Gastrocnemius medialis (tissue), 4 donors: ENCODE data around the gene KLHL13.

ENCODE experiments used
- POLR2A ChIP-seq, 2 donors: fragments of 450-650 bp; IDR thresholded peaks; one replicate each; pipeline ENCODE4 v1.6.1; 2017; ENCODE audit warnings: antibody characterized with exemption in 2 of 2, mild to moderate bottlenecking in 2 of 2, moderate library complexity in 2 of 2
- TF ChIP-seq, protein P1 (sequence below), 5 experiments: fragments of 450-650 bp in 3 of 5; fragments of 200-600 bp in 2 of 5; sonication (generic) in 2 of 5; IDR thresholded peaks in 4 of 5; conservative IDR thresholded peaks in 1 of 5; 1 replicate in 4 of 5; 2 replicates in 1 of 5; pipeline ENCODE4 v1.5.1; 2016 to 2019; ENCODE audit warnings: antibody characterized with exemption in 5 of 5, mild to moderate bottlenecking in 3 of 5, moderate library complexity in 3 of 5

DNA sequence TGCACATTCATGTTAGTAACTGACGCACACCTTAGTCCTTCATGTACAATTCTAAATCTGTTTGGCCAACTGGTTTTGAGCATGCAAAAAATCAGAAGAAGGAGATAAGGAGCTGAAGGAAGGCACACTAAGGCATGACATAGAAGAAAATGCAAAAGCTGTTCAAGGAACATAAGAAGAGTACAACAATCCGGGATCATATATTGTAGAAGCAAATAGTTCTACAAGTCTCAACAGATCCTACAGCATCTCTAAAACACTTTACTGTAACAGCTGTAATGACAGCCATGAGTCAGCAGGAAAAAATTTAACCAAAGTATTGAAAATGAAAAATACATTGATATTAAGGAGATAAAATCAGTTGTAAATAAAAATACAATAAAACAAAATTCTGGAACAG lies 57.7 kb downstream of the KLHL13 start:
- TF ChIP-seq POLR2A (IDR thresholded peaks at IDR 0.05) = no peak
- TF ChIP-seq, protein P1, sequence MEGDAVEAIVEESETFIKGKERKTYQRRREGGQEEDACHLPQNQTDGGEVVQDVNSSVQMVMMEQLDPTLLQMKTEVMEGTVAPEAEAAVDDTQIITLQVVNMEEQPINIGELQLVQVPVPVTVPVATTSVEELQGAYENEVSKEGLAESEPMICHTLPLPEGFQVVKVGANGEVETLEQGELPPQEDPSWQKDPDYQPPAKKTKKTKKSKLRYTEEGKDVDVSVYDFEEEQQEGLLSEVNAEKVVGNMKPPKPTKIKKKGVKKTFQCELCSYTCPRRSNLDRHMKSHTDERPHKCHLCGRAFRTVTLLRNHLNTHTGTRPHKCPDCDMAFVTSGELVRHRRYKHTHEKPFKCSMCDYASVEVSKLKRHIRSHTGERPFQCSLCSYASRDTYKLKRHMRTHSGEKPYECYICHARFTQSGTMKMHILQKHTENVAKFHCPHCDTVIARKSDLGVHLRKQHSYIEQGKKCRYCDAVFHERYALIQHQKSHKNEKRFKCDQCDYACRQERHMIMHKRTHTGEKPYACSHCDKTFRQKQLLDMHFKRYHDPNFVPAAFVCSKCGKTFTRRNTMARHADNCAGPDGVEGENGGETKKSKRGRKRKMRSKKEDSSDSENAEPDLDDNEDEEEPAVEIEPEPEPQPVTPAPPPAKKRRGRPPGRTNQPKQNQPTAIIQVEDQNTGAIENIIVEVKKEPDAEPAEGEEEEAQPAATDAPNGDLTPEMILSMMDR (IDR thresholded peaks at IDR 0.05 in 4 of 5, conservative IDR thresholded peaks at IDR 0.05 in 1 of 5) = no peak
